Neural cell (in vitro differentiated cells): ENCODE measurements around the gene VPS37C. TPM values are rescaled to one million over a fixed set of nuclear protein-coding genes. Genes with fewer than 3 reads are reported as not detected.

Experiments
- H2AFZ ChIP-seq: fragments of 200-600, 300-800 bp; sonication (generic), shearing (Covaris generic); 2 replicates; pipeline ENCODE4 v1.6.0; 2014; ENCODE audit warnings: low read depth, mild to moderate bottlenecking, antibody characterized with exemption, low read length, moderate library complexity
- H3F3A ChIP-seq: fragments of 200-600 bp; shearing (Covaris generic); 2 replicates; pipeline ENCODE4 v1.6.1; 2016; ENCODE audit warnings: mild to moderate bottlenecking, moderate library complexity, mixed read lengths, antibody characterized with exemption, low read length; ENCODE audit not compliant: insufficient read depth, poor library complexity, severe bottlenecking
- H3K27ac ChIP-seq: fragments of 200-600, 300-800 bp; sonication (generic), shearing (Covaris generic); 2 replicates; pipeline ENCODE4 v1.5.1; 2014; ENCODE audit warnings: mild to moderate bottlenecking, low read length, moderate library complexity
- H3K27me3 ChIP-seq: fragments of 300-800, 200-600 bp; sonication (generic), shearing (Covaris generic); 2 replicates; pipeline ENCODE4 v1.6.0; 2014; ENCODE audit warnings: mild to moderate bottlenecking, low read depth, low read length, moderate library complexity; ENCODE audit not compliant: insufficient read depth
- H3K36me3 ChIP-seq: fragments of 300-800, 200-600 bp; sonication (generic), shearing (Covaris generic); 2 replicates; pipeline ENCODE4 v1.5.1; 2014; ENCODE audit warnings: mild to moderate bottlenecking, antibody characterized with exemption, low read length, moderate library complexity; ENCODE audit not compliant: insufficient read depth
- H3K4me2 ChIP-seq: fragments of 300-800, 200-600 bp; sonication (generic), shearing (Covaris generic); 2 replicates; pipeline ENCODE4 v1.6.0; 2014; ENCODE audit warnings: mild to moderate bottlenecking, low read length
- H3K4me3 ChIP-seq: fragments of 300-800, 200-600 bp; sonication (generic), shearing (Covaris generic); 2 replicates; pipeline ENCODE4 v1.5.1; 2014; ENCODE audit warnings: mild to moderate bottlenecking, low read length, moderate library complexity
- H3K79me2 ChIP-seq: fragments of 200-600 bp; shearing (Covaris generic); replicated peaks from 2 replicates; pipeline ENCODE4 v1.6.0; 2014; ENCODE audit warnings: mild to moderate bottlenecking, low read length, moderate library complexity; ENCODE audit not compliant: insufficient read depth
- H3K9ac ChIP-seq: fragments of 300-800, 200-600 bp; sonication (generic), shearing (Covaris generic); 2 replicates; pipeline ENCODE4 v1.6.1; 2016; ENCODE audit warnings: mild to moderate bottlenecking, low read length, mixed read lengths
- H3K9me2 ChIP-seq: fragments of 200-600 bp; shearing (Covaris generic); 2 replicates; pipeline ENCODE4 v1.6.1; 2016; ENCODE audit warnings: mild to moderate bottlenecking, low read length, mixed read lengths; ENCODE audit not compliant: insufficient read depth
- H3K9me3 ChIP-seq: fragments of 200-600, 300-800 bp; sonication (generic), shearing (Covaris generic); 2 replicates; pipeline ENCODE4 v1.6.1; 2016; ENCODE audit warnings: mild to moderate bottlenecking, mixed run types, low read length, moderate library complexity, mixed read lengths
- H4K20me1 ChIP-seq: fragments of 200-600 bp; shearing (Covaris generic); 2 replicates; pipeline ENCODE4 v1.6.1; 2016; ENCODE audit warnings: mild to moderate bottlenecking, mixed run types; ENCODE audit not compliant: insufficient read depth
- EP300 ChIP-seq: fragments of 450-650 bp; conservative IDR thresholded peaks from 2 replicates; pipeline ENCODE4 v1.6.1; 2014; ENCODE audit warnings: antibody characterized with exemption, mild to moderate bottlenecking, moderate library complexity; ENCODE audit not compliant: poor library complexity, severe bottlenecking
- EZH2 ChIP-seq: fragments of 200-600, 300-800 bp; shearing (Covaris generic), sonication (generic); IDR thresholded peaks from 2 replicates; pipeline ENCODE4 v1.6.1; 2014; ENCODE audit warnings: antibody characterized with exemption, low read length, borderline replicate concordance, mild to moderate bottlenecking; ENCODE audit not compliant: insufficient read depth, poor library complexity, severe bottlenecking
- MXI1 ChIP-seq: fragments of 450-650 bp; conservative IDR thresholded peaks from 2 replicates; pipeline ENCODE4 v1.6.1; 2014; ENCODE audit warnings: antibody characterized with exemption, mild to moderate bottlenecking; ENCODE audit not compliant: poor library complexity, severe bottlenecking
- POLR2AphosphoS5 ChIP-seq: IDR thresholded peaks from 2 replicates; pipeline ENCODE4 v1.6.1; 2012
- RAD21 ChIP-seq: fragments of 450-650 bp; conservative IDR thresholded peaks from 2 replicates; pipeline ENCODE4 v1.6.1; 2014; ENCODE audit warnings: antibody characterized with exemption, mild to moderate bottlenecking, moderate library complexity
- SMC3 ChIP-seq: fragments of 450-650 bp; conservative IDR thresholded peaks from 2 replicates; pipeline ENCODE4 v1.6.1; 2014; ENCODE audit warnings: antibody characterized with exemption, mild to moderate bottlenecking, moderate library complexity; ENCODE audit not compliant: poor library complexity
- TAF1 ChIP-seq: IDR thresholded peaks from 2 replicates; pipeline ENCODE4 v1.6.1; 2012; ENCODE audit warnings: low read depth
- polyA plus RNA-seq: library from polyadenylated mRNA; depleted of rRNA; stranded (reverse); fragments of >200 nt; gene quantifications from 2 replicates; pipeline ENCODE4 v1.2.3, GENCODE V29; 2014
- TF ChIP-seq, protein P1 (sequence below): IDR thresholded peaks from 2 replicates; pipeline ENCODE4 v1.6.1; 2012; ENCODE audit warnings: borderline replicate concordance
- TF ChIP-seq, protein P2 (sequence below): fragments of 450-650 bp; IDR thresholded peaks from 2 replicates; pipeline ENCODE4 v1.5.1; 2014; ENCODE audit warnings: antibody characterized with exemption, mild to moderate bottlenecking, moderate library complexity; ENCODE audit not compliant: poor library complexity, severe bottlenecking

Gene VPS37C
- polyA plus RNA-seq, 1 donor from 2014 or later = 7.3 TPM

DNA sequence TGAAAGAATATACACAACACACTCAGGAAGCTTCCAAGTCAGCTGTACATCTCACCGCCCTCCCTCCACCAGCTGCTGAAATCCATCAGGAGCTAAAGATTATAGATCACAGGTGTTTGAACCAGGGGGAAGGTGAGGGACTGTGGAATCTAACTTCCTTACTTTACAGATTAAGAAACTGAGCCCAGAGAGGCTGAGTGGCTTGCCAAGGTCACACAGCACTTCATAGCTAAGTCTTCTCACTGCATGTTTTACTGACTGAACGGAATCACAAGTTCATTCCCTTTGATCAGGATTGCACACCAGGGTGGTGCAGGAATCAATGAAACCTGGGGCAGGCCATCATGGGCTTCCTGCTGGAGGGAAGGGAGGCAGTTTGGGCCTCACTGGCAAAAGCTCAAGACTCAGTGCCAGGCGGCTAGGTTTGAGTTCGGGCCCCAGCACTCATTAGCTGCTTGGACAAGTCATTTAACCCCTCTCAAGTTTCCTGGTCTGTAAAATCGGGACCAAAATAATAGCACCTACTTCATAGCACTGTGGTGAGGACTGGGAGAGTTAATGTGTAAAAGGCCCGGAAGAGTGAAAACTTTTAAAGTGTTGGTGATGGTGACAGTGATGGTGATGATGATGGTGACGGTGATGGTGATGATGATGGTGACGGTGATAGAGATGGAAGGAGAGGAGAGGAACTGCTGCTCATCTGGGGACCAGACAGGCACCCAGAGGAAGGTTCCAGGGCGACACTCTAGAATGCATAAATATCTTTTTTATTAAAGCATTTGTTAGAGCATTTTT lies 50.8 kb downstream of the VPS37C start:
- no peaks in the 10 kb centered on the region for H3K36me3 ChIP-seq
- H3K9me2 ChIP-seq = no peaks in the 10 kb centered on the region
- H3K27ac ChIP-seq = no peak overlapping the region

DNA sequence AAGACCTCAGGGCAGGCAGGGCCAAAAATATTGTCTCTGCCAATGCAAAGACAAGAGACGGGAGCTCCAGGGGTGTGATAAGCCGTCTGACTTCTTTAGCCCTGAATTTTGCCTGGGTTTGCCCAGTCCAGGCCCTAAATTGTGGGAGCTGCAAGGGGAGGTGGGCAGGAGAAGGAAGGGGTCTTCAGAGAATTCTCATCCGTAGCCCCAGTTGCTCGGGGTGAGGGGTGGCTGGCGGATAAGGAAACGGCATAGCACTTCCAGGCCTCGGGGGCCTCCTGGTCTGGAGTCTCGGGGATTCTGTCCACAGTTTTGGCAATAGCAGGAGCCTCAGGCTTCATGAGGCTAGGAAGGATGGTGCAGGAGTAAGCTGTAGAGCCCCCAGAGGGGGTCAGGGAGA lies 51.6 kb downstream of the VPS37C start:
- Histone ChIP-seq H3K9me2 (no peaks in the 10 kb centered on the region), H3K4me2 (no peak overlapping the region), H3K4me3 (no peak overlapping the region), H3K27me3 (no peaks in the 10 kb centered on the region), H4K20me1 (no peaks in the 10 kb centered on the region), H3K79me2 (no peaks in the 10 kb centered on the region), H3F3A (no peaks in the 10 kb centered on the region), H3K36me3 (no peaks in the 10 kb centered on the region), H3K9me3 (no peaks in the 10 kb centered on the region), H3K27ac (no peak overlapping the region), H3K9ac (no peak overlapping the region), H2AFZ (no peak overlapping the region)
- TF ChIP-seq, protein P1, sequence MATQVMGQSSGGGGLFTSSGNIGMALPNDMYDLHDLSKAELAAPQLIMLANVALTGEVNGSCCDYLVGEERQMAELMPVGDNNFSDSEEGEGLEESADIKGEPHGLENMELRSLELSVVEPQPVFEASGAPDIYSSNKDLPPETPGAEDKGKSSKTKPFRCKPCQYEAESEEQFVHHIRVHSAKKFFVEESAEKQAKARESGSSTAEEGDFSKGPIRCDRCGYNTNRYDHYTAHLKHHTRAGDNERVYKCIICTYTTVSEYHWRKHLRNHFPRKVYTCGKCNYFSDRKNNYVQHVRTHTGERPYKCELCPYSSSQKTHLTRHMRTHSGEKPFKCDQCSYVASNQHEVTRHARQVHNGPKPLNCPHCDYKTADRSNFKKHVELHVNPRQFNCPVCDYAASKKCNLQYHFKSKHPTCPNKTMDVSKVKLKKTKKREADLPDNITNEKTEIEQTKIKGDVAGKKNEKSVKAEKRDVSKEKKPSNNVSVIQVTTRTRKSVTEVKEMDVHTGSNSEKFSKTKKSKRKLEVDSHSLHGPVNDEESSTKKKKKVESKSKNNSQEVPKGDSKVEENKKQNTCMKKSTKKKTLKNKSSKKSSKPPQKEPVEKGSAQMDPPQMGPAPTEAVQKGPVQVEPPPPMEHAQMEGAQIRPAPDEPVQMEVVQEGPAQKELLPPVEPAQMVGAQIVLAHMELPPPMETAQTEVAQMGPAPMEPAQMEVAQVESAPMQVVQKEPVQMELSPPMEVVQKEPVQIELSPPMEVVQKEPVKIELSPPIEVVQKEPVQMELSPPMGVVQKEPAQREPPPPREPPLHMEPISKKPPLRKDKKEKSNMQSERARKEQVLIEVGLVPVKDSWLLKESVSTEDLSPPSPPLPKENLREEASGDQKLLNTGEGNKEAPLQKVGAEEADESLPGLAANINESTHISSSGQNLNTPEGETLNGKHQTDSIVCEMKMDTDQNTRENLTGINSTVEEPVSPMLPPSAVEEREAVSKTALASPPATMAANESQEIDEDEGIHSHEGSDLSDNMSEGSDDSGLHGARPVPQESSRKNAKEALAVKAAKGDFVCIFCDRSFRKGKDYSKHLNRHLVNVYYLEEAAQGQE = no peak
- TF ChIP-seq EP300 (no peak), MXI1 (no peak), EZH2 (no peak), POLR2AphosphoS5 (no peak), SMC3 (no peak), RAD21 (no peak), TAF1 (no peak)
- TF ChIP-seq, protein P2, sequence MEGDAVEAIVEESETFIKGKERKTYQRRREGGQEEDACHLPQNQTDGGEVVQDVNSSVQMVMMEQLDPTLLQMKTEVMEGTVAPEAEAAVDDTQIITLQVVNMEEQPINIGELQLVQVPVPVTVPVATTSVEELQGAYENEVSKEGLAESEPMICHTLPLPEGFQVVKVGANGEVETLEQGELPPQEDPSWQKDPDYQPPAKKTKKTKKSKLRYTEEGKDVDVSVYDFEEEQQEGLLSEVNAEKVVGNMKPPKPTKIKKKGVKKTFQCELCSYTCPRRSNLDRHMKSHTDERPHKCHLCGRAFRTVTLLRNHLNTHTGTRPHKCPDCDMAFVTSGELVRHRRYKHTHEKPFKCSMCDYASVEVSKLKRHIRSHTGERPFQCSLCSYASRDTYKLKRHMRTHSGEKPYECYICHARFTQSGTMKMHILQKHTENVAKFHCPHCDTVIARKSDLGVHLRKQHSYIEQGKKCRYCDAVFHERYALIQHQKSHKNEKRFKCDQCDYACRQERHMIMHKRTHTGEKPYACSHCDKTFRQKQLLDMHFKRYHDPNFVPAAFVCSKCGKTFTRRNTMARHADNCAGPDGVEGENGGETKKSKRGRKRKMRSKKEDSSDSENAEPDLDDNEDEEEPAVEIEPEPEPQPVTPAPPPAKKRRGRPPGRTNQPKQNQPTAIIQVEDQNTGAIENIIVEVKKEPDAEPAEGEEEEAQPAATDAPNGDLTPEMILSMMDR = no peak

More for the DNA sequence above, 50.8 kb downstream of the VPS37C start:
- H3K4me3 ChIP-seq = no peak overlapping the region
- H3F3A ChIP-seq = no peaks in the 10 kb centered on the region
- H3K9ac ChIP-seq = no peak overlapping the region
- no peaks in the 10 kb centered on the region for H3K27me3 ChIP-seq
- no peaks in the 10 kb centered on the region for H3K79me2 ChIP-seq
- no peak overlapping the region for H2AFZ ChIP-seq
- H3K4me2 ChIP-seq = no peak overlapping the region
- H4K20me1 ChIP-seq = no peaks in the 10 kb centered on the region
- TF ChIP-seq EZH2 (no peak), SMC3 (no peak), POLR2AphosphoS5 (no peak), RAD21 (no peak)
- no peaks in the 10 kb centered on the region for H3K9me3 ChIP-seq
